Activated CD8-positive, alpha-beta T cell treated with anti-CD3 and anti-CD28 coated beads, Interleukin-2, amount 10 ng/mL, durations not matched to agents 7 days and 5 days (primary cell): ENCODE data around the gene GALNT12. TPM values are rescaled to one million over a fixed set of nuclear protein-coding genes. Genes with fewer than 3 reads are reported as not detected.

Experiments
- ATAC-seq: fragments of 150-1000 bp; cut with Tn5 transposase; one replicate; pipeline ENCODE4 v1.10.0; 2021; ENCODE audit warnings: moderate library complexity
- CTCF ChIA-PET: fragments of 350-600 bp; sonication (Branson Sonifier 250); formaldehyde crosslinking; loops from one replicate; lab custom pipeline; 2021; ENCODE audit warnings: antibody characterized with exemption; lab: Charles Lee
- POLR2A ChIA-PET: fragments of 350-600 bp; sonication (Branson Sonifier 250); formaldehyde crosslinking; loops from one replicate; lab custom pipeline; 2021; ENCODE audit warnings: antibody characterized with exemption; lab: Charles Lee
- DNase-seq: peaks from one replicate; pipeline ENCODE4 v3.0.0-alpha.2; 2020
- H3K27ac Mint-ChIP-seq: one replicate; pipeline ENCODE4 v1.8.0; 2021; ENCODE audit warnings: mild to moderate bottlenecking, mixed read lengths
- H3K27me3 Mint-ChIP-seq: one replicate; pipeline ENCODE4 v1.8.0; 2021; ENCODE audit warnings: low read depth, mixed read lengths
- H3K36me3 Mint-ChIP-seq: one replicate; pipeline ENCODE4 v1.8.0; 2021; ENCODE audit warnings: low read depth, mixed read lengths
- H3K4me1 Mint-ChIP-seq: one replicate; pipeline ENCODE4 v1.8.0; 2021; ENCODE audit warnings: low read depth, mixed read lengths
- H3K4me3 Mint-ChIP-seq: one replicate; pipeline ENCODE4 v1.8.0; 2021; ENCODE audit warnings: mild to moderate bottlenecking, mixed read lengths
- H3K9me3 Mint-ChIP-seq: one replicate; pipeline ENCODE4 v1.8.0; 2022; ENCODE audit warnings: mixed read lengths; ENCODE audit not compliant: insufficient read depth
- total RNA-seq, 2 experiments: library from RNA; stranded (reverse); gene quantifications; one replicate each; pipeline ENCODE4 v1.2.3, GENCODE V29; 2021

GALNT12 gene
- total RNA-seq, 2 experiments from 2014 or later = 7.9 to 8.8 TPM

- Mint-ChIP-seq H3K9me3 (peaks cover 14% of the 10 kb centered on the region), H3K4me3 (peak overlapping the region; percentile 60), H3K4me1 (peaks cover 23% of the 10 kb centered on the region), H3K27ac (no peak overlapping the region), H3K36me3 (peaks cover 4% of the 10 kb centered on the region), H3K27me3 (peaks cover 8% of the 10 kb centered on the region)
- CTCF ChIA-PET = interaction anchor here (3.1 kb wide), 1 partner anchor 20 kb away, joined by 19 read pairs; no protein-coding TSS in a partner anchor
- POLR2A ChIA-PET = no interaction called here
- DNase-seq = no peak
- ATAC-seq = no peak
These were observed 12.0 kb upstream of the GALNT12 start for GRCh38 chr9:98795295-98795955.

GRCh38 chr9:98795970-98796363, 11.5 kb upstream of the GALNT12 start:
- DNase-seq = peak; percentile 33
- Mint-ChIP-seq H3K36me3 (peaks cover 4% of the 10 kb centered on the region), H3K9me3 (peaks cover 14% of the 10 kb centered on the region), H3K4me1 (peaks cover 20% of the 10 kb centered on the region), H3K27ac (no peak overlapping the region), H3K4me3 (peak overlapping the region; percentile 60), H3K27me3 (peaks cover 8% of the 10 kb centered on the region)
- ATAC-seq = peak; percentile 37
- POLR2A ChIA-PET = interaction anchor here (1.7 kb wide), 1 partner anchor 12 kb away, joined by 8 read pairs; no protein-coding TSS in a partner anchor
- CTCF ChIA-PET = interaction anchor here (0.5 to 3.1 kb wide), 2 partner anchors 20 to 386 kb away, joined by 4 to 19 read pairs; no protein-coding TSS in a partner anchor

GRCh38 chr9:98796364-98797101, 10.9 kb upstream of the GALNT12 start, which contains the start of gene ANKS6:
TSS of gene ANKS6 (minus strand) at chr9:98796555. CDS start at chr9:98796491, 64 bp downstream.
- Mint-ChIP-seq H3K36me3 (peaks cover 4% of the 10 kb centered on the region), H3K27me3 (peaks cover 8% of the 10 kb centered on the region), H3K9me3 (peaks cover 14% of the 10 kb centered on the region), H3K4me3 (peak within 1 kb of the TSS; percentile 79), H3K4me1 (peaks cover 16% of the 10 kb centered on the region), H3K27ac (peak within 1 kb of the TSS; percentile 48)
- ChIA-PET POLR2A (interaction anchor here (1.7 kb wide), 1 partner anchor 12 kb away, joined by 8 read pairs; no protein-coding TSS in a partner anchor), CTCF (interaction anchor here (0.5 to 3.1 kb wide), 3 partner anchors 10 to 387 kb away, joined by 4 to 19 read pairs (median 10); no protein-coding TSS in a partner anchor)
- ATAC-seq (peak; percentile 90), DNase-seq (peak; percentile 83)

GRCh38 chr9:98797491-98797890, 10.0 kb upstream of the GALNT12 start:
- H3K4me1 Mint-ChIP-seq = peaks cover 13% of the 10 kb centered on the region
- ChIA-PET POLR2A (interaction anchor here (1.7 kb wide), 1 partner anchor 11 kb away, joined by 8 read pairs; no protein-coding TSS in a partner anchor), CTCF (interaction anchor here (2.6 to 3.1 kb wide), 2 partner anchors 9 to 22 kb away, joined by 10 to 19 read pairs; no protein-coding TSS in a partner anchor)
- ATAC-seq = no peak
- no peak for DNase-seq
- peak overlapping the region; percentile 31 for H3K4me3 Mint-ChIP-seq
- H3K27me3 Mint-ChIP-seq = peaks cover 12% of the 10 kb centered on the region
- no peak overlapping the region for H3K27ac Mint-ChIP-seq
- H3K9me3 Mint-ChIP-seq = peaks cover 14% of the 10 kb centered on the region
- peaks cover 4% of the 10 kb centered on the region for H3K36me3 Mint-ChIP-seq

DNA sequence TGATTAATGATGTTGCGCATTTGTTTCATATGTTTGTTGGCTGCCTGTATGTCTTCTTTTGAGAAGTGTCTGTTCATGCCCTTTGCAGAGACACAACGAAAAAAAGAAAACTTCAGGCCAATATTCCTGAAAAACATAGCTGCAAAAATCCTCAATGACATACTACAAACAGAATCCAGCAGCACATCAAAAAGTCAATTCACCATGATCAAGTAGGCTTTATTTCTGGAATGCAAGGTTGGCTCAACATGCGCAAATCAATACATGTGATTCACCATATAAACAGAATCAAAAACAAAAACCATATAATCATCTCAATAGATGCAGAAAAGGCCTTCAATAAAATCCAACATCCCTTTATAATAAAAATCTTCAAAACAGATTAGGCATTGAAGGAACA, 9.2 kb upstream of the GALNT12 start:
- Mint-ChIP-seq H3K27ac (no peak overlapping the region), H3K9me3 (peaks cover 14% of the 10 kb centered on the region), H3K27me3 (peaks cover 13% of the 10 kb centered on the region), H3K36me3 (peaks cover 4% of the 10 kb centered on the region), H3K4me3 (no peak overlapping the region), H3K4me1 (peaks cover 13% of the 10 kb centered on the region)
- CTCF ChIA-PET = interaction anchor here (0.6 to 2.6 kb wide), 2 partner anchors 8 to 23 kb away, joined by 4 to 10 read pairs; no protein-coding TSS in a partner anchor
- POLR2A ChIA-PET = no interaction called here
- ATAC-seq (no peak), DNase-seq (no peak)

- peaks cover 31% of the 10 kb centered on the region for H3K27me3 Mint-ChIP-seq
- no peak overlapping the region for H3K4me3 Mint-ChIP-seq
- H3K27ac Mint-ChIP-seq = no peak overlapping the region
- DNase-seq (no peak), ATAC-seq (no peak)
- POLR2A ChIA-PET = no interaction called here
- peaks cover 3% of the 10 kb centered on the region for H3K4me1 Mint-ChIP-seq
- CTCF ChIA-PET = interaction anchor here (1.7 kb wide), 1 partner anchor 27 kb away, joined by 7 read pairs; no protein-coding TSS in a partner anchor
- H3K36me3 Mint-ChIP-seq = peaks cover 4% of the 10 kb centered on the region
- H3K9me3 Mint-ChIP-seq = peaks cover 14% of the 10 kb centered on the region
These were observed 5.9 kb upstream of the GALNT12 start for GRCh38 chr9:98801561-98801960.

- CTCF ChIA-PET = interaction anchor here (1.7 kb wide), 1 partner anchor 27 kb away, joined by 7 read pairs; no protein-coding TSS in a partner anchor
- H3K4me3 Mint-ChIP-seq = no peak overlapping the region
- no peak for DNase-seq
These were observed 5.5 kb upstream of the GALNT12 start for GRCh38 chr9:98801969-98802371.

DNA sequence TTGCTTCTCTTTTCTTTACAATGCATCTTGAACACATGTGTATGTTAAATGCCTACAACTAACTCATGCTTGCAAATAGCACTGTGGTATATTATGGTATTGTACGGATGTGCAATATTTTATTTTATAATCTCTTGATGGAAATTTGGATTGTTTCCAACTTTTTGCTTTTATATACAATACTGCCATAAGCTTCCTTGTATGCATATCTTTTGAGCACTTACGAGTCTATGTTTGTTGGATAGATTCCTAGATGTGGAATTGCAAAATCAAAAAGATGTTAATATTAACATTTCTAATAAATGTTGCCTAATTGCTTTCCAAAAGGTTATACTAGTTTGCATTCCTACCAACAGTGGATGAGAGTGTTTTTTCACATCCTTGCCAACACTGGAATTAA, 3.4 kb upstream of the GALNT12 start:
- CTCF ChIA-PET = no interaction called here

More at GRCh38 chr9:98801969-98802371, 5.5 kb upstream of the GALNT12 start:
- Mint-ChIP-seq H3K9me3 (peaks cover 14% of the 10 kb centered on the region), H3K36me3 (peaks cover 4% of the 10 kb centered on the region), H3K27ac (no peak overlapping the region), H3K27me3 (peaks cover 32% of the 10 kb centered on the region), H3K4me1 (peaks cover 6% of the 10 kb centered on the region)
- POLR2A ChIA-PET = no interaction called here
- ATAC-seq = no peak

GRCh38 chr9:98805506-98806272, 1.8 kb upstream of the GALNT12 start:
- H3K9me3 Mint-ChIP-seq = no peaks in the 10 kb centered on the region
- H3K4me1 Mint-ChIP-seq = peaks cover 29% of the 10 kb centered on the region
- H3K27ac Mint-ChIP-seq = no peak overlapping the region
- POLR2A ChIA-PET = no interaction called here
- CTCF ChIA-PET = interaction anchor here (0.8 to 3.7 kb wide), 13 partner anchors 8 to 335 kb away, joined by 3 to 22 read pairs (median 4); no protein-coding TSS in a partner anchor
- H3K36me3 Mint-ChIP-seq = no peaks in the 10 kb centered on the region
- H3K4me3 Mint-ChIP-seq = no peak overlapping the region
- ATAC-seq (no peak), DNase-seq (no peak)
- H3K27me3 Mint-ChIP-seq = peaks cover 31% of the 10 kb centered on the region

More for the DNA sequence above, 3.4 kb upstream of the GALNT12 start:
- Mint-ChIP-seq H3K27me3 (peaks cover 29% of the 10 kb centered on the region), H3K36me3 (no peaks in the 10 kb centered on the region), H3K27ac (no peak overlapping the region), H3K4me3 (no peak overlapping the region), H3K4me1 (peaks cover 19% of the 10 kb centered on the region), H3K9me3 (peaks cover 1% of the 10 kb centered on the region)
- DNase-seq = no peak
- POLR2A ChIA-PET = no interaction called here
- no peak for ATAC-seq

DNA sequence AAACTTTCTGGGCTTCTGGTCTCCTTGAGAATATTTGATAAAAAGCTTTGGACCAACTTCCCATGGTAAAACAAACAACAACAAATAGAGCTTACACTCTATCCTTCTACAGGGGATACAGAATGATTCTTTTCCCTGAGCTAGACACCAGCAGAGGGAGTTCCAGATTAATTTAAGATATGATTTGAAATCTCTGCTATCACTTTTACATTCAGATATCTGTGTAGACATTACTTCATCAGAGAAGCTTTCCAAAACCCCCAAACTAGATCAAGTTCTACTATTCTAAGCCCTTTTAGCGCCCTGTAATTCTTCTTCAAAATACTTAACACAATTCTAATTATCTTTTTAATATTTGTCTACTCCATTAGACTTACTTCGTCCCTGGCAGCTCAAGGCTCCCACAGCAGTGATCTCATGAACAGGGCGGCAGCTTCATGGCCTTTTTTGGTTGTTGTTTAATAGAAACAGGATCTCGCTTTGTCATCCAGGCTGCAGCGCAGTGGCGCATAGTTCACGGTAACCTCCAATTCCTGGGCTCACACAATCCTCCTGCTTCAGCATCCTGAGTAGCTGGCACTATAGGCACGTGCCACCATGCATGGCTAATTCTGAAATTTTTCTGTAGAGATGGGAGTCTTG, 955 bp upstream of the GALNT12 start:
- CTCF ChIA-PET = interaction anchor here (0.8 to 3.7 kb wide), 14 partner anchors 9 to 334 kb away, joined by 3 to 22 read pairs (median 4); no protein-coding TSS in a partner anchor
- peaks cover 35% of the 10 kb centered on the region for H3K4me1 Mint-ChIP-seq
- POLR2A ChIA-PET = no interaction called here
- H3K9me3 Mint-ChIP-seq = no peaks in the 10 kb centered on the region
- no peak for ATAC-seq
- no peak overlapping the region for H3K27ac Mint-ChIP-seq
- no peak overlapping the region for H3K4me3 Mint-ChIP-seq
- no peak for DNase-seq
- peaks cover 31% of the 10 kb centered on the region for H3K27me3 Mint-ChIP-seq
- peaks cover 3% of the 10 kb centered on the region for H3K36me3 Mint-ChIP-seq
